ENCODE data around the gene FRMPD2. TPM values are rescaled to one million over a fixed set of nuclear protein-coding genes. Genes with fewer than 3 reads are reported as not detected.

FRMPD2 gene, protein sequence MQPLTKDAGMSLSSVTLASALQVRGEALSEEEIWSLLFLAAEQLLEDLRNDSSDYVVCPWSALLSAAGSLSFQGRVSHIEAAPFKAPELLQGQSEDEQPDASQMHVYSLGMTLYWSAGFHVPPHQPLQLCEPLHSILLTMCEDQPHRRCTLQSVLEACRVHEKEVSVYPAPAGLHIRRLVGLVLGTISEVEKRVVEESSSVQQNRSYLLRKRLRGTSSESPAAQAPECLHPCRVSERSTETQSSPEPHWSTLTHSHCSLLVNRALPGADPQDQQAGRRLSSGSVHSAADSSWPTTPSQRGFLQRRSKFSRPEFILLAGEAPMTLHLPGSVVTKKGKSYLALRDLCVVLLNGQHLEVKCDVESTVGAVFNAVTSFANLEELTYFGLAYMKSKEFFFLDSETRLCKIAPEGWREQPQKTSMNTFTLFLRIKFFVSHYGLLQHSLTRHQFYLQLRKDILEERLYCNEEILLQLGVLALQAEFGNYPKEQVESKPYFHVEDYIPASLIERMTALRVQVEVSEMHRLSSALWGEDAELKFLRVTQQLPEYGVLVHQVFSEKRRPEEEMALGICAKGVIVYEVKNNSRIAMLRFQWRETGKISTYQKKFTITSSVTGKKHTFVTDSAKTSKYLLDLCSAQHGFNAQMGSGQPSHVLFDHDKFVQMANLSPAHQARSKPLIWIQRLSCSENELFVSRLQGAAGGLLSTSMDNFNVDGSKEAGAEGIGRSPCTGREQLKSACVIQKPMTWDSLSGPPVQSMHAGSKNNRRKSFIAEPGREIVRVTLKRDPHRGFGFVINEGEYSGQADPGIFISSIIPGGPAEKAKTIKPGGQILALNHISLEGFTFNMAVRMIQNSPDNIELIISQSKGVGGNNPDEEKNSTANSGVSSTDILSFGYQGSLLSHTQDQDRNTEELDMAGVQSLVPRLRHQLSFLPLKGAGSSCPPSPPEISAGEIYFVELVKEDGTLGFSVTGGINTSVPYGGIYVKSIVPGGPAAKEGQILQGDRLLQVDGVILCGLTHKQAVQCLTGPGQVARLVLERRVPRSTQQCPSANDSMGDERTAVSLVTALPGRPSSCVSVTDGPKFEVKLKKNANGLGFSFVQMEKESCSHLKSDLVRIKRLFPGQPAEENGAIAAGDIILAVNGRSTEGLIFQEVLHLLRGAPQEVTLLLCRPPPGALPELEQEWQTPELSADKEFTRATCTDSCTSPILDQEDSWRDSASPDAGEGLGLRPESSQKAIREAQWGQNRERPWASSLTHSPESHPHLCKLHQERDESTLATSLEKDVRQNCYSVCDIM (N-terminal part only)
- total RNA-seq (ENCODE audit: low replicate concordance), result not detected in 2 replicates

DNA sequence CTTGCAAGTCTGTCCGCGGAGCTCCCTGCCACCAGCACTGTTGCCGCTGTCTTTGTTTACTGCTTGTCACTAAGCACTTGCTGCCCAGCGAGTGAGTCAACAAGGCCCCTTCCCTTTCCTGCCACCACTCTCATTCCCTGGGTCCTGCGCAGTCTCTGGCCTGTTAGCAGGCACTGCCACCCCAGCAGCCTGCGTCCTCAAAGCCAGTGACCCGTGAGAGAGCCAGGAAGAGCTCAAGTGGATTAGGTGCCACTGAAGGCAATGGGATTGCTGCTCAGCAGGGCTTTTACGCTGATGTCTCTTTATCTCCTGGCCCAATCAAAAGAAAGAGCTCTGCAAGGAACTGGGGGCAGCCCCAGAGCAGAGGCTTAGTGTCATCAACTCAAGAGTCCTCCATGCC is at the start of gene FRMPD2:
TSS of gene FRMPD2 (minus strand) at position 61 of the 400 bp plus-strand sequence. CDS start 129 bp downstream, outside the sequence.
- no peak for DNase-seq (ENCODE audit: low read depth)

DNA sequence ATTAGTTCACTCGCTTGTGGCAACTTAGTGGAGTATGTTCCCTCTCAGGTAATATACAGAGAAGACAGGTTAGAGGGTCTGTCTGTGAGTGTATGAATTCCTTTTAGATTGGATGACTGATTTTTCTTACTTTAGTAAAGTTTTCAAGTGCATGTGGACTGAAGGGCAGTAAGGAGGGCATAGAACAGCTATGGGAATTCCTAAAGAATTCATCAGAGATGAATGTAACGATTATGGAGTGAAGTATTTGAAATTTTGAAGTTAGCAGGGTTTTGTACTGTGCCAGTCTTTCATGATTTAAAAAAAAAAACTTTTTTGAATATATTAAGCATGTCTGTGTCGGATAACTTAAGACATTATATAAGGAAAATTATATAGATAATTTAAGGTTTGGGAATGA is 47.5 kb upstream of the FRMPD2 start:
- TF ChIP-seq, protein P1, sequence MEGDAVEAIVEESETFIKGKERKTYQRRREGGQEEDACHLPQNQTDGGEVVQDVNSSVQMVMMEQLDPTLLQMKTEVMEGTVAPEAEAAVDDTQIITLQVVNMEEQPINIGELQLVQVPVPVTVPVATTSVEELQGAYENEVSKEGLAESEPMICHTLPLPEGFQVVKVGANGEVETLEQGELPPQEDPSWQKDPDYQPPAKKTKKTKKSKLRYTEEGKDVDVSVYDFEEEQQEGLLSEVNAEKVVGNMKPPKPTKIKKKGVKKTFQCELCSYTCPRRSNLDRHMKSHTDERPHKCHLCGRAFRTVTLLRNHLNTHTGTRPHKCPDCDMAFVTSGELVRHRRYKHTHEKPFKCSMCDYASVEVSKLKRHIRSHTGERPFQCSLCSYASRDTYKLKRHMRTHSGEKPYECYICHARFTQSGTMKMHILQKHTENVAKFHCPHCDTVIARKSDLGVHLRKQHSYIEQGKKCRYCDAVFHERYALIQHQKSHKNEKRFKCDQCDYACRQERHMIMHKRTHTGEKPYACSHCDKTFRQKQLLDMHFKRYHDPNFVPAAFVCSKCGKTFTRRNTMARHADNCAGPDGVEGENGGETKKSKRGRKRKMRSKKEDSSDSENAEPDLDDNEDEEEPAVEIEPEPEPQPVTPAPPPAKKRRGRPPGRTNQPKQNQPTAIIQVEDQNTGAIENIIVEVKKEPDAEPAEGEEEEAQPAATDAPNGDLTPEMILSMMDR (IDR thresholded peaks at IDR 0.05; ENCODE audit: insufficient read depth, low read length), result no peak
- no peak overlapping the region for H3K4me3 ChIP-seq (ENCODE audit: low read depth, low read length)
- DNase-seq (ENCODE audit: low read depth), result no peak

More for the DNA sequence above, at the start of gene FRMPD2:
- H3K4me3 ChIP-seq (ENCODE audit: low read depth, low read length), result no peak within 1 kb of the TSS
- TF ChIP-seq, protein P1 (IDR thresholded peaks at IDR 0.05; ENCODE audit: insufficient read depth, low read length), result no peak

DNA sequence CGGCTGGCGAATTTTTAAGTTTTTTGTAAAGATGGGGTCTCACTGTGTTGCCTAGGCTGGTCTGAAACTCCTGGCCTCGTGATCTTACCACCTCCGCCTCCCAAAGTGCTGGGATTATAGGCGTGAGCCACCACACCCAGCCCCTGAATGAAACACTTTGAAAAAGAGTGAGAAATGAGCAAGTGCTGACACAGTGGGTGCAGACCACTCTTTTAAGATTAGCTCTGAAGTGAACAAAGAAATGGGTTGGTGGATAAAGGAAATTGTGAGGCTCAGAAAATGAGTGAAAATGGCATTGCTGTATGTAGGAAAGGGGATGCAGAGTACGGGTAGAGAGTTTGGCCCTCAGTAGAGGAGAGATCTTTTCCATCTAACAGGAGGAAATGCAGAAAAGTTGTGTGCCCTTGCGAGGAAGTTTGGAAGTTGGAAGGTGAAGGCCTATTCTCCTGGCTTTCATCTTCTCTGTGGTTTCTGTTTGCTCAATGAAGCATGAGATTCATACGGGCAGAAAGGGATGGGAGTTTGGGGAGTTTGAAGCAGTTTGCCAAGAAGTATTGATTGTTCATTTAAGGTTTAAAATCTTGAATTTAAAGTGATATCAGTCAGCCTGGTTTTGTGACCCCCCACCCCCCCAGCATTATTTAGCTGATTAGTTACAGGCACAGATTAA is 43.0 kb upstream of the FRMPD2 start:
- no peak for DNase-seq (ENCODE audit: low read depth)
- TF ChIP-seq, protein P1 (IDR thresholded peaks at IDR 0.05; ENCODE audit: insufficient read depth, low read length), result no peak
- H3K4me3 ChIP-seq (ENCODE audit: low read depth, low read length), result no peak overlapping the region

DNA sequence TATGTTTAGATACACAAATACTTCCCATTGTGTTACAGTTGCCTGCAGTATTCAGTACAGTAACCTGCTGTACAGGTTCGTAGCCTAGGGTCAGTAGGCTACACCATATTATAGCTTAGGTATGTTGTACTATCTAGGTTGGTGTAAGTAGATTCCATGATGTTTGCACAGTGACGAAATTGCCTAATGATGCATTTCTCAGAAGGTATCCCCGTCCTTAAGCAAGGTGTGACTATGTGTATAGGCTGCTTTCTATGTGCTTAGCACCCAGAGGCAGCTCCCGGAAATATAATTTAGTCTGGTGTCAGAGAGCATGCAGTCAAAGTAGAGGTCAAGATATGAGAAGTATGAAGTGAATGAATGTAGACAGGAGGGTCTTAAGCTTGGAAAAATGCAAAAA is 41.7 kb upstream of the FRMPD2 start:
- no peak overlapping the region for H3K4me3 ChIP-seq (ENCODE audit: low read depth, low read length)
- TF ChIP-seq, protein P1 (IDR thresholded peaks at IDR 0.05; ENCODE audit: insufficient read depth, low read length), result no peak
- DNase-seq (ENCODE audit: low read depth), result no peak

DNA sequence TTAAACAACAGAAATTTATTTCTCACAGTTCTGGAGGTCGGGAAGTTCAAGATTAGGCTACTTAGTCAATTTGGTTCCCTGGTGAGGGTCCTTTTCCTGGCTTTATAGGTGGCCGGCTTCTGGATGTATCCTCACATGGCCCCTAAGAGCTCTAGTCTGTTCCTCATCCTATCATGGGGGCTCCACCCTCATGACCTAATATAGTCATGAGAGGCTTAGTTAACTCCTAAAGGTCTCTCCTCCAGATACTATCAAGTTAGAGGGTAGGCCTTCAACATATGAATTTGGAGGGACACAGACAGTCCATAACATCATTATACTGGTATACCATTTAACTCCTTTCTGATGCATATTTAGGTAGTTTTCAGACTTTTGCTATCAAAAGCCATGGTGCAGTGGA is 39.6 kb upstream of the FRMPD2 start:
- TF ChIP-seq, protein P1 (IDR thresholded peaks at IDR 0.05; ENCODE audit: insufficient read depth, low read length), result no peak
- H3K4me3 ChIP-seq (ENCODE audit: low read depth, low read length), result no peak overlapping the region
- DNase-seq (ENCODE audit: low read depth), result no peak
